Measurements from ENCODE around the gene PRKCI. TPM values are rescaled to one million over a fixed set of nuclear protein-coding genes. Genes with fewer than 3 reads are reported as not detected.

Gene PRKCI
- total RNA-seq, 1 donor, result 69.1 TPM

- DNase-seq (ENCODE audit: insufficient read length, low spot score, missing footprints), result no peak
- Histone ChIP-seq H3K27ac (ENCODE audit: low read depth, low read length) (no peak overlapping the region), H3K4me2 (ENCODE audit: insufficient read depth, low read length) (no peak overlapping the region), H3K9me3 (ENCODE audit: low read depth, low read length) (no peaks in the 10 kb centered on the region), H3K36me3 (ENCODE audit: insufficient read depth, low read length) (no peaks in the 10 kb centered on the region), H4K20me1 (ENCODE audit: insufficient read depth, low read length) (no peaks in the 10 kb centered on the region), H3K4me1 (ENCODE audit: insufficient read depth, low read length) (no peaks in the 10 kb centered on the region), H2AFZ (ENCODE audit: low read length) (no peak overlapping the region), H3K4me3 (ENCODE audit: insufficient read depth, low read length) (no peak overlapping the region), H3K79me2 (ENCODE audit: insufficient read depth, low read length) (no peaks in the 10 kb centered on the region), H3K27me3 (ENCODE audit: insufficient read depth, low read length) (no peaks in the 10 kb centered on the region)
- TF ChIP-seq, protein P1, sequence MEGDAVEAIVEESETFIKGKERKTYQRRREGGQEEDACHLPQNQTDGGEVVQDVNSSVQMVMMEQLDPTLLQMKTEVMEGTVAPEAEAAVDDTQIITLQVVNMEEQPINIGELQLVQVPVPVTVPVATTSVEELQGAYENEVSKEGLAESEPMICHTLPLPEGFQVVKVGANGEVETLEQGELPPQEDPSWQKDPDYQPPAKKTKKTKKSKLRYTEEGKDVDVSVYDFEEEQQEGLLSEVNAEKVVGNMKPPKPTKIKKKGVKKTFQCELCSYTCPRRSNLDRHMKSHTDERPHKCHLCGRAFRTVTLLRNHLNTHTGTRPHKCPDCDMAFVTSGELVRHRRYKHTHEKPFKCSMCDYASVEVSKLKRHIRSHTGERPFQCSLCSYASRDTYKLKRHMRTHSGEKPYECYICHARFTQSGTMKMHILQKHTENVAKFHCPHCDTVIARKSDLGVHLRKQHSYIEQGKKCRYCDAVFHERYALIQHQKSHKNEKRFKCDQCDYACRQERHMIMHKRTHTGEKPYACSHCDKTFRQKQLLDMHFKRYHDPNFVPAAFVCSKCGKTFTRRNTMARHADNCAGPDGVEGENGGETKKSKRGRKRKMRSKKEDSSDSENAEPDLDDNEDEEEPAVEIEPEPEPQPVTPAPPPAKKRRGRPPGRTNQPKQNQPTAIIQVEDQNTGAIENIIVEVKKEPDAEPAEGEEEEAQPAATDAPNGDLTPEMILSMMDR (IDR thresholded peaks at IDR 0.05; ENCODE audit: extremely low read depth, low read depth, low read length), result no peak
Measured at GRCh38 chr3:170200987-170201386, 21.2 kb upstream of the PRKCI start.

DNA sequence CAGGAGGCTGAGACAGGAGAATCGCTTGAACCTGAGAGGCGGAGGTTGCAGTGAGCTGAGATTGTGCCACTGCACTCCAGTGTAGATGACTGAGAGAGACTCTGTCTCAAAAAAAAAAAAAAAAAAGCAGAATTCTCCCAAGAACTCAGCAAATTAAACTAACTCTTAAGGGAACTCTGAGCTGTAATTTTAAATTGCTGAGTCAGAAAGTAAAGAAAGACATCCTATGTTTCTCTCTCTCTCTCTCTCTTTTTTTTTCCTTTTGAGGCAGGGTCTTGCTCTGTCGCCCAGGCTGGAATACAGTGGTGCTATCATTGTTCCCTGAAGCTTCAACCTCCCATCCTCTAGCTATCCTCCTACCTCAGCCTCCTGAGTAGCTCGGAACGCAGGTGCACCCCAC lies 20.7 kb upstream of the PRKCI start:
- Histone ChIP-seq H3K36me3 (ENCODE audit: insufficient read depth, low read length) (no peaks in the 10 kb centered on the region), H3K79me2 (ENCODE audit: insufficient read depth, low read length) (no peaks in the 10 kb centered on the region), H3K9me3 (ENCODE audit: low read depth, low read length) (no peaks in the 10 kb centered on the region), H4K20me1 (ENCODE audit: insufficient read depth, low read length) (no peaks in the 10 kb centered on the region), H3K27ac (ENCODE audit: low read depth, low read length) (no peak overlapping the region), H3K27me3 (ENCODE audit: insufficient read depth, low read length) (no peaks in the 10 kb centered on the region), H2AFZ (ENCODE audit: low read length) (no peak overlapping the region), H3K4me3 (ENCODE audit: insufficient read depth, low read length) (no peak overlapping the region), H3K4me2 (ENCODE audit: insufficient read depth, low read length) (no peak overlapping the region), H3K4me1 (ENCODE audit: insufficient read depth, low read length) (no peaks in the 10 kb centered on the region)
- TF ChIP-seq, protein P1 (IDR thresholded peaks at IDR 0.05; ENCODE audit: extremely low read depth, low read depth, low read length), result no peak
- no peak for DNase-seq (ENCODE audit: insufficient read length, low spot score, missing footprints)

DNA sequence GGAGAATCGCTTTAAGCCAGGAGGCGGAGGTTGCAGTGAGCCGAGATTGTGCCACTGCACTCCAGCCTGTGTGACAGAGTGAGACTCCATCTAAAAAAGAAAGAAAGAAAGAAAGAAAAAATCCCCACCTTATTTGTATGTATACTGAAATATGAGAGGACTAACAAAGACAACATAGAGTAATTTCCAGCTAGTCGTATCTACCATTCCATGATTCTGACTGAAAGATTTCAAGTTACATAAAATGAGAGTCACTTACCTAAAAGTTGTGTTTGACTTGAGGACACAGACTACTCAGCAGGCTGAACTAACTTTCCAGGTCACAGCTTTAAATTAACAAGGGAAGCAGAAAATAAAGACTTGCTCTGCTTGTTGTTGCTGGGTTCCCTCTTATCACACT lies 18.8 kb upstream of the PRKCI start:
- H3K4me1 ChIP-seq (ENCODE audit: insufficient read depth, low read length), result no peaks in the 10 kb centered on the region
- no peaks in the 10 kb centered on the region for H3K36me3 ChIP-seq (ENCODE audit: insufficient read depth, low read length)
- H3K9me3 ChIP-seq (ENCODE audit: low read depth, low read length), result no peaks in the 10 kb centered on the region
- no peaks in the 10 kb centered on the region for H4K20me1 ChIP-seq (ENCODE audit: insufficient read depth, low read length)
- H3K4me2 ChIP-seq (ENCODE audit: insufficient read depth, low read length), result no peak overlapping the region
- no peak overlapping the region for H3K27ac ChIP-seq (ENCODE audit: low read depth, low read length)
- no peaks in the 10 kb centered on the region for H3K27me3 ChIP-seq (ENCODE audit: insufficient read depth, low read length)
- no peak overlapping the region for H3K4me3 ChIP-seq (ENCODE audit: insufficient read depth, low read length)
- H2AFZ ChIP-seq (ENCODE audit: low read length), result no peak overlapping the region
- no peaks in the 10 kb centered on the region for H3K79me2 ChIP-seq (ENCODE audit: insufficient read depth, low read length)
- TF ChIP-seq, protein P1 (IDR thresholded peaks at IDR 0.05; ENCODE audit: extremely low read depth, low read depth, low read length), result no peak
- DNase-seq (ENCODE audit: insufficient read length, low spot score, missing footprints), result no peak

GRCh38 chr3:170204023-170204472 lies 18.2 kb upstream of the PRKCI start:
- no peak overlapping the region for H3K4me3 ChIP-seq (ENCODE audit: insufficient read depth, low read length)
- no peaks in the 10 kb centered on the region for H3K36me3 ChIP-seq (ENCODE audit: insufficient read depth, low read length)
- H3K27ac ChIP-seq (ENCODE audit: low read depth, low read length), result no peak overlapping the region
- no peaks in the 10 kb centered on the region for H3K4me1 ChIP-seq (ENCODE audit: insufficient read depth, low read length)
- no peaks in the 10 kb centered on the region for H3K27me3 ChIP-seq (ENCODE audit: insufficient read depth, low read length)
- H3K9me3 ChIP-seq (ENCODE audit: low read depth, low read length), result no peaks in the 10 kb centered on the region
- no peak for DNase-seq (ENCODE audit: insufficient read length, low spot score, missing footprints)
- TF ChIP-seq, protein P1 (IDR thresholded peaks at IDR 0.05; ENCODE audit: extremely low read depth, low read depth, low read length), result no peak
- H2AFZ ChIP-seq (ENCODE audit: low read length), result no peak overlapping the region
- H3K79me2 ChIP-seq (ENCODE audit: insufficient read depth, low read length), result no peaks in the 10 kb centered on the region
- H4K20me1 ChIP-seq (ENCODE audit: insufficient read depth, low read length), result no peaks in the 10 kb centered on the region
- no peak overlapping the region for H3K4me2 ChIP-seq (ENCODE audit: insufficient read depth, low read length)
